Stimulated activated CD4-positive, alpha-beta T cell treated with anti-CD3 and anti-CD28 coated beads, TNF-alpha, amount 100 ng/mL, for 24 hours (primary cell): ENCODE results near the gene EXD3.

ENCODE experiments used
- DNase-seq, 3 experiments: peaks; one replicate each; pipeline ENCODE4 v3.0.0-alpha.2; 2020; ENCODE audit warnings: low read depth in 3 of 3

EXD3 gene

DNA sequence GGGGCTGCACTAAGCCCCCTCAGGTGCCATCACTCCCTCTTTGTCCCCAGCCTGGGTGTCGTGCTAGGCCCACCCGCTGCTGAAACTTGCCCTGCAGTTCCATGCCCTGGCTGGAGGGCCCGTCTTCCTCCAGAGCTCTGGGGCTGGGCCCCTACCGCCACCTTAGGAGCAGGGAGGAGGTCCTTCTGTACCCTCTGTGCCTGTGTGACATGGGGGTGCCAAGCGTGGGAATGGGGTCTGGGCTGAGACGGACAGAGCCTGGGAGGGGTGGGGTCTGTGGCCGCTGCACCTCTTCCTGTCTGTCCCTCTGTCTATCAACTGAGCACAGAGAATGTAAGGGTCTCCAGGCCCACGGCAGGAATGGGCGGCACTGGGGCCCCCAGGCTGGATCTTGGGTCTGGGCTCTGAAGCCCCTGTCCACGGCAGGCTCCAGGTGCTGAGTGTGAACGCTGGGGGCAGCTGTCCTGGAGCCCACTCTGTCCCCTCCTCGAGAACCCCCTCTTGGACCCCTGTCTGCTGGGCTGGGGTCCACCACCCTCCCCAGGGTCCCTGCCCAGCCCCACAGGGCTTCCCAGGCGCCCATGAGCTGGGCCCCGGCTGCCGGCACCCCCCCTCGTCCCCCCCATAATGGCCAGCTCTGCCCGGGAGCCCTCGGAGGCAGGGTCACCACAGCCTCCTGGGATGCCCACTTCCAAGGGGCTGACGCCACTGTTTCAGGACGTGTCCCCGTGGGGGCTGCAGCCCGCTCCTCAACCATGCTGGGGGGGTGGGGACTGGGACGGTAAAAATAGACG is 105.0 kb downstream of the EXD3 start:
- no peak for DNase-seq

DNA sequence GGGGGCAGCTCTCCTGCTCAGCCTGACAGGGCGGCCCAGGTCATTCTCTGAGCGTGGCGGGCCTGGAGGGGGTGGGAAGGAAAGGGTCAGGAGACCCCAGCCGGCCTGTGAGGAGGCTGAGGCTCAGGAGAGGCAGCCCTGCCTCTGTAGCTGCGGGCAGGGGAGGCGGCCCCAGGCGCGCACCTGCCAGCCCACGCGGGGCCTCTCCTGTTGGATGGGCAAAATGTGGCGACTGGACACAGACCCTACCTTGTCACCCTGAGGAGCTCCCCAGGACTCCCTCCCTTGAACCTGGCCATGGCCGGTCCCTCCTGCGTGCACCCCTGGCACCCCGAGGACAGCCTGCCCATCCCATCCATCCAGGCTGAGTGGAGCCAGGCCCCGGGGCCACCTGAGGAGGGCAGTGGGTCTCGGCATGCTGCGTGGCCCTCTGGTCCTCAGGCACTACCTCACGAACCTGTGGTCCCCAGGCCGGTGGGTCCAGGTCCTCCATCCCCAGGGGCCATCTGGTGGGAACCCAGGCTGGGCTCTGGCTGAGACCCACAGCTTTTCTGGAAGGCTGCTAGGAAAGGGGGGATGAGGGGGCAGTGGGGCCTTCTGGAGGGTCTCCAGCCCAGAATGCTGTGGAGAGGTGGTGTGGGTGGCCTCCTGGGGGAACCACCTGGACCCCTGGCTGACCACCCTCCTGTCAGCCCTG is 105.8 kb downstream of the EXD3 start:
- no peak for DNase-seq

DNA sequence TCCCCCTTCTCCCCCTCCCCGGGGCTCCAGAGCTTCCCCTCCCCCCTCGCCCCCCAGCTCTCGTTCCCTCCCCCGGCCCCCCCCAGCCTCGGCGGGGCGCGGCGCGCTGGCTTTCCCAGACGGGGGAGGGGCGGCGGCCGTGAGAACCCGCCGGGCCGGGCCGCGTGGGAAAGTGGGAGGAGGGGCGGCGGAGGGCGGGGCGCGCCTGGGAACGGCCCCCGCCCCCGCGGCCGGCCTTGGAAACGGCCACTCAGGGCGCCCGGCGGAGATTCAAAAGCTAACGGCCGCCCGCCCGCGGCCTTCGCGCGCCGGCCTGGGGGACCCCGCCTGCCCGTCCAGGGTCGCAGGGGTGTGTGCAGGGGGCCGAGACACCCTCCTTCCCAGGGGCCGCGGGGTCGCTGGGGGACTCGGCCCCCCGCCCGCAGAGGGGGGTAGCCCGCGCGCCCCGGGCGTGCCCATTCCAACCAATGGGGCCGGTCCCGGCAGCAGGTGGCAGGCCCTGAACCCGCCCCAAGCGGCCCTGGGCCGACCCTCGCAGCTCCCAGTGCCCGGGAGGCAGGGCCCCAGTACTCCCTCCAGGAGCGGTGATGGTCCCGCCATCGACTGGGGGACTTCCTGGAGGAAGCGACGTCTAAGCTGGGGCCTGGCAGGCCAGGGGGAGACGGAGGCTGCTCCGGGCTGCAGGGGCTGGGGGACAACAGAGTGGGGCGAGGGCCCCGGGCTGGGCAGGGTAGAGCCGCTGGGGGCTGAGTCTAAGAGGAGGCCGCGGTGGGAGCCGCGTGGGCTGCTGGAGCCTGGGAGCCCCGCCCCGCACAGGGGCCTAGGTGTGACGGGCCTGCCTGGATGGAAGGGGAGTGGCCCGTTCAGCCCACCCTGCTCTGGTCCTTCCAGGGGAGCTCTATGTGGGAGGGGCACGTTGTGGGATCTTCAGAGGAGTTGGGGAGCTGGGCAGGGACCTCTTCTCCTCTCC is 106.7 kb downstream of the EXD3 start:
- DNase-seq, result no peak

DNA sequence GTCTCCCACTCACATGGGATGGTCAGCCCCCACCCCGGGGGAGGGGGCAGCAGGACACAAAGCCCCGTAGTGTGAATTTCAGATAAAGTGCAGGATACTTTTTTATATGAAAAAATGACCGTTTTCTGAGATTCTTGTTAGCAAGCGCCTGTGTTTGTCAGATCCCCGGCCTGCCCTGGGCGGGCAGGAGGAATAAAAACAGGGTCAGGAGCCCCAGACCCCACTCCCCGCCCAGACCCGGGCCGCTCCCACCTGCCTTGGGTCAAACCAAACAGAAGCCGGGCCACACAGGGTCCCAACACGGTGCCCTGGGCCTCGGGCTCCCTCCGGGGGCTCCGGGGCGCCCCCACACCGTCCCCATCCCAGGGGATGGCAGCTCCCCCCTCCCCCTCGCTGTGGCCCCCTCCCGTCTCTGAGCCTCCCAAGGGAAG is 107.4 kb downstream of the EXD3 start:
- DNase-seq, result no peak

DNA sequence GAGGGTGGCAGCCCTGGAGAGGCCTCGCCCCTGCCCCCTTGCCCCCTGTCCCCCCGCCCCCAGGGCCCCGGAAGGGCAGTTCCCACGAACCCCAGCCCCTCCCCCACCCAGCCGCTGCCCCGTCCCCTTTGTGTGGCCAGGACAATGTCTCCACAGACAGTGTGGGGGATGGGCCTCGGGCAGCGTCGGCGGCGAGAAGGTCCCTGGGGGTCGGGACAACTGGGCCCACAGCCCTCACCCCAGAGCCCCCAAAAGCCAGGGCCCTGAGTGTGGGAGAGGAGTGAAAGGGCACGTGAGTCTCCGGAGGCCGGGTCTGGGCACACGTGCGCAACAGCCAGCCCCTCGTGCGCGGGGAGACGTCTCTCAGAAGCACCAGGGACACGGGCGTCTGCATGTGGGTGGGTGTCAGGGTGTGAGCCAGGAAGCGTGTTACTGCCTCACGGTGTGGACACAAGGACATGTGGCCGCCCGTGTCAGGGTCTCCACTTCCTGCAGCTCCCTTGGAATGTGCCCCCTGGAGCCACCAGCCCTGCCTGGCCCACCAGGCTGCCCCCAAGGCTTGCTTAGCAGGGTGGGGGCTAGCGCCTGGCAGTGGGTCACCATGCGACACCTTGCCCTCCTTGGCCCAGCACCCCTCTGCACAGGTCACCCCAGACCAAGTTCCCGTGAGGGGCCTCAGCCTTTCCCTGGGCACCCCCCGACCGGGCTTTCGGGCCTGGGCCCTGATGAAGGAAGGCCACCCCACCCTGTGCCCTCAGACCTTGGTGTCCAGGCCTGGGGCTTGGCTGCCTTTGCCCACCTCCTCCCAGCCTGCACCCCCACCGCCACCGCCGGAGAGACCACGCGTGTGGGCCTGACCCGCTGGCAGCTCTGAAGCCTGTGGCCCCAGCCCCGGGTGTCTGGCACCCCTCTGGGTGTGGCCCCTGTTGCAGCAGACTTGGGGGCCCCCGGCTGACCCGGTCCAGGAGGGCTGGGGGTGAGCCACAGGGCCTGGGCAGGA is 108.1 kb downstream of the EXD3 start:
- DNase-seq, result no peak

DNA sequence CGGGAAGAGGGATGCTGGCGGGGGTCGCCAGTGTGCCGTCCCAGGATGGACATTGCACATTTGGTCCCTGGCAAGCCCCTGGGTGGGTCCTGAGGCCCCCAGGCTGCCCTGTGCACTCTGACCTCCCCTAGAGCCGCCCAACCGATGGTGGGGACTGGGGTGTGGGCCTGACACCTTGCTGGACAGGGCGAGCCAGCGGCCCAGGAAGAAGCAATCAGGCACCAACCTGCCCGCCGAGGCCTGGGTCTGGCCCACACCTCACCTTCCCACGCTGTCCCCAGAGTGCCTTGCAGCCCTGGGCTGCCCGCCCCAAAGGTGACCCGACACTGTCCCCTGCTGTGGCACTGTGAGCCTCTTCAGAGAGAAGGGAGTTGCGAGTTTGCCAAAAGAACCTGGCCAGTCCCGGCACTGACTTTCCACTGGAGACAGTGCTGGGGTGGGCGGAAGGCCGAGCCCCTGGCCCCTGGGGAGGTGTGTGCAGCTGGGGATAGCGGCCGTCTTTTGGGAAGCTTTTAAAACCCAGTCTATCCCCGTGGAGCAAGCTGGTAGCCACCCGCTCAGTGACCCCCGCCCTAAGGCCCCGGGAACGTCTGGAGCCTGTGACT is 108.9 kb downstream of the EXD3 start:
- DNase-seq, result no peak

DNA sequence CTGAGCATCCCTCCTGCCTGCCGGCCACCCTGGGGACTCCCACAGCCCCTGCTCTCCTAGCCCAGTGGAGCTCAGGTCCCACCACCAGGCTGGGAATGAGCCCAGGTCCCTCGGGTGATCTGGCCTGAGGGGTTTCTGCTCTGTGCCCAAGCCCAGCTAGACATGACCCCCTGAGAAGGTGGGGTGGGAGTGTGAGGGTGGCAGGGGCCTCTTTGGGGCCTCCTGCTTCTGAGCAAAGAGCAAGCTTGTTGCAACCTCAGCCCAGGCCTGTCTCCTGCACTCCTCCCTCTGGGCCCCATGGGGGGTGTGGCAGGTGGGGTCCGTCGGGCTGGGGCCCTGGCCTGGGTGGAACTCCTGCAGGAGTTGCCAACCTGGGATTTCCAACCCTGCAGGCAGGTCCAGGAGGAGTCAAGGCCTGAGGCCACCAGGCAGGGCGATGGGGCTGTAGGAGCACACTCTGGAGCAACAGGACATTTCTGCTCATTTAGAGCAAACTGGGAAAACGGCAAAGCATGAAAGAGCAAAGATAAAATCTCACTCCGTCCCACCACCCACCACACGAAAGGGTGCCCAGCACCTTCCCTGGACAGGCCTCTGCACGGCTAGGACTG is 109.5 kb downstream of the EXD3 start:
- DNase-seq, result no peak

DNA sequence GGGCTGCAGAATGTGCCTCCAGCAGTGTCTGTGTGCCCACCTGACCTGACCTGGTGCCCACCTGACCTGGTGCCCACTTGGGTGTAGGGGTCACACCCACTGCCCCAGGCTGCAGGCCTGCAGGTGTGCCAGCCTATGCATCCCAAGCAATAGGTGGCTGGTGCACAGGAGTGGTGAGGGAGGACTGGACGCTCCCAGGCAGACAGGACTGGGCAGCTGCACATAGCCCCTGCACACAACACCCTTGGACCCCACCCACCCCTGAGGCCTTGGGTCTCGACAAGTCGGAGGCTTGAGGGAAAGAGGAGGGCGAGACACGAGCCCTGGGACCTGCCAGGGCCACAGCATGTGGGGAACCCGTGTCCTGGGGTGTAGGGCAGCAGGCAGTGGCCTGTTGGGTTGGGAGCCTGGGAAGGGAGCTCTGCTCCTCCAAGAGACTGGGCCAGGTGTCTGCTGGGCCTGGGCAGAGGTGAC is 110.1 kb downstream of the EXD3 start:
- no peak for DNase-seq

DNA sequence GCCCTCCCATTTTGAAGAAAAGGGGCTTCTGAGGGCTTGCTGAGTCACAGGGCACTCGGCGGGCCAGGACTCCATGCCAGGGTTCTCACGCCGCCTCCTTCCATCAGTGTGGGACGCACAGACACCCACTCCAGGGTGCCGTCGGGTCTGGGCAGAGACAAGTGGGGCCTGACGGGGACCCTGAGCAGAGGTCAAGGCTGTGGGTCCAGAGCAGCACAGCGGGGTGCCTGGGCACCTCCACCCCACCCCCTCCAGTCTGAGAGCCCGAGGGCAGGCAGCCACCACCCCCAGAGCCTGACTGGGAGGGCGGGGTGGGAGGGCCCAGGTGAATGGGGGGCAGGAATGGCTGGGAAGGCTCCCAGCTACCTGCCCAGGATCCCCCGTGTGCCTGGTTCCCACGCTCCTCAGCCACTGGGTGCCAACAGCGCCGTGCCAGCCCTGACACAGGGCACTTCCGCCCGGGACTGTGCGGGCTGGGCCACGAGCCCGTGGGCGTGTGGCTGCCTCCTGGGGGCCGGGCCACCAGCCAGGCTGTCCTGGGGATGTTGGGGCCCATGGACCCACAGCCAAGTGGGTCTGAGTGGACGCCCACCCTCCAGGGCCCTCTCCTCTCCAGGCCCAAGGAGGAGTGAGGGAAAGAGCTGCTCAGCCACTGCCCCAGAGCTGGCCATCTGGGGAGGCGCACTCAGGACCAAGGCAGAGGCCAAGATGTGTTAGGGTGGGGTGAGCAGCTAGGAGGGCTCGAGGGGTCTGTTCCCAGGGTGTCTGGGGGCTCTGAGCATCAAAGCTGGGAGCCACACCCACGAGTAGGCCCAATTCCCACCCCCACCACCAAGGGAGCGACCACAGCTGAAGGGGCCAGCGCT is 110.7 kb downstream of the EXD3 start:
- no peak for DNase-seq

DNA sequence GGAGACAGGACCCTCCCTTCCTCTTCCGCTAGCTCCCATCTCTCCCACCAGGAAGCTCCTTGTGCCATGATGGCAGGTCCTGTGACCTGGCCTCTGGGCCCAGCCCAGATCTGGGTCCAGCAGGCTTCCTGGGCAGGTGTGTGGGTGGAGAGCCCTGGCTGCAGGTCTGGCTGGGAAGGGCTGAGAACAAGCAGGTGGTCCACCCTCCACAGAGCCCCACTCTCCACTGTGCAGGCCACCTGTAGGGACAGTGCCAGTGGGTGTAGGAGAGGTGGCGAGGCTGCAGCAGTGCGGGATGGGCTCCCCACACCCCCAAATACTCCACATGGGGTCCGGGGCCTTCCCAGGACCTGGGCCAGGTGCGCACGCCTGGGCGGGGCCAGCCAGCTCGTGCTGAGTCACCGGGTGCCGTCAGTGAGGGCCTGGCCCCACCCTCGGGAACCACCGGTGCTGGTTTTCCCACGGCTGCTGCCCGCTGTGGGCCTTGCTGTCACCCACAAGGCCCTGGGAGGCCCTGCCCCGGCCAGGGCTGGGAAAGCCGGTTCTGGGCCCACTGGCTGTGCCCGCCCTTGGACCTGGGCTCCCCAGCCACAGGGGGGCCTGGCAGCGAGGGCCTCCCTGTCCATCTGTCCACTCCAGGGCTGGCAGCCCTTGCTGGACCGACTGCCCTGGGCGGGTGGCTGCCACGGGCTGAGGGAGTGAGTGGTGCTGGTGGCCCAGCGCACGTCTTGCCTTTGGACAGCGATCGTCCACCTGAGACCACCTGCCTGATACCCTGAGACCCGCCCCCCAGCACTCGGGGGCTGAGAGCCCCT is 111.6 kb downstream of the EXD3 start:
- DNase-seq, result peak in 1 of 3 experiments; percentile 34

DNA sequence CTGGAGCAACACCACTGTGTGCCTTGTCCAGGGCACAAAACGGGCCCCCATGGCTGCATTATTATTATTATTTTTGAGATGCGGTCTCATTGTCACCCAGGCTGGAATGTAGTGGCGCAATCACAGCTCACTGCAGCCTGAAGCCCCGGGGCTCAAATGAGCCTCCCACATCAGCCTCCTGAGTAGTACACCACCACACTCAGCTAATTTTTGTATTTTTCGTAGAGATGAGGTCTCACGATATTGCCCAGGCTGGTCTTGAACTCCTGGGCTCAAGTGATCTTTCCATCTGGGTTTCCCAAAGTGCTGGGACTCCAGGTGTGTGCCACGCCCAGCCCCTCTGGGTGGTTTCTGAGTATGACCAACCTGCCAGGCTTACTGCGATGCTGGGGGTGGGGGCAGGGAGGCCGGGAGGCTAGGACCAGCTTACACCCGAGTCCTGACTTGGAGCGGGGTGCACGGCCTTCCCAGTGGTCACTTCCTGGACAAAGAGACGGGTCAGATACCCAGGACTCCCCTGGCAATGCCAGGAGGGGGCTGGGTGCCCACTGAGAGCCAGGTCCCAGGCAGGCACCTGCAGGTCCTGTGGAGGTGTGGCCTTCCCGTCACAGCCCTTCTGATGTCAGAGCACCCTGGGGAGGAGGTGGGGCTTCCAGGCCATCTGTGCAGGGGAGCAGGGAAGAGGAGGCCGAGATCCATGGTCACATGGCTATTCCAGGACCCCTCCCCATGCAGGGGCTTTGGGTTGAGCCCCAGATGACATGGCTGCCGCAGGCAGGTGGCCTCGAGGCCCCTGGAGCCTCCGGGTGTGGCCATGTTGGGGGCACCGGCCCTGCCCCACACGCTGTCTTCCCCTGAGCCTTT is 112.5 kb downstream of the EXD3 start:
- DNase-seq, result no peak

DNA sequence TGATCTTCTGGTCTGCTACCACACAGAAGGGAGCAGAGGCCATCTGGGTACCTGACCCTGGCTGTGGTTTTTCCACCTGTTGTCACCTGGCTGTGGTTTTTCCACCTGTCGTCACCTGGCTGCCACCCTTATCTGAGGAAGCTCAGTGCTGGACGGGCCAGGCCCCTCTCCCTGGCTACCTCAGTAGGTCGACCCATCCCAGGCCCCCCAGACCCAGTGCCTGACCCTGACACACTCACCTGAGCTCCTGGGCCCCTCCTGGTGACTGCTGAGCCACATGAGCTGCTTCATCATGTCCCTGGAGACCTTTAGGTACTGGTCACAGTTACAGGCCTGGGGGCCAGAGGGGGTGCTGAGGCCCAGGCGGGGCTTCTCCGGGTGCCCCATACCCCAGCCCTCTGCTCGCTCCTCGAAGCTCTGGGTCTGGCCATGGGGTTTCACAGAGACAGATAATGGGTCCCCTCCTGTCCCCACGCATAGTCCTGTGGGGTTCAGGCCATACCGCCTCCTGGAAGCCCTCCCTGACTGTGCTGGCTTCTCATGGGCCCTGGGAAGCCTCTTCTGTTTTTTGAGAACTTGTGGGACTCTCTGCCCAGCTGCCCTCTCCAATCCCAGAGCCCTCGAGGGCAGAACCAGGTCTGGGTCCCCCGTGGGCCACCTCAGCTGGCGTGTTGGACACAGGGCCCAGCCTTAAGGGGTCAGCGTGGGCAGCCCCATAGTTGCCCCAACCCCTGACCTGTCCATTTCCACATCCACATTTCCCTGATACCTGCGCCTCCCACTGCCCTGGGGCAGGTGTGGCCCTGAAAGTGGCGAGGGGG is 113.4 kb downstream of the EXD3 start:
- no peak for DNase-seq

DNA sequence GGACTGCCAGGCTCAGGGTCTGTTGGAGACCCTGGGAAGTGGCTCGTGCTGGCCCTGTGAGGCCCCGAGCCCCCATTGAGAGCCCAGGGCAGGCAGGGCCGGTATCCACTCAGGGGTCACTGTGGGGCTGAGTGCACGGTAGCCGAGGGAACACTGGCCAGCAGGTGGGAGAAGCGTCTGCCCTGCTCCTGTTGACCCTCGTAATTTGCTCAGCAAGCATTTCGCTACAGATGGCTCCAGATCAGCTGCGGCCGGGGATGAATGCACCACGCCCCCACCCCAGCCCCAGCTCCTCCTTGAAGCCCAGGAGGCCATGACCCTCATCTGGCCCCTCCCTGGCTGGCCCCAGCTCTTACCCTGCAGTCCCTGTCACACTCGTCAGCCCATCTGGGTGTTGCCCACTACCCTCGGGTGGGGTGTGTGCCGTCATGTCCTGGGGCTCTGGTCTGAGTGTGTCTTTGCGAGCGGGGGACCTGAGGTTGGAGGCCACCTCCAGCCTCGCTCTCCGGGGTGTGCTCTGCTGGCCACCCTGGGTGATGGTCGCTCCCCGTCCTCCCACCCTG is 114.8 kb downstream of the EXD3 start:
- no peak for DNase-seq

DNA sequence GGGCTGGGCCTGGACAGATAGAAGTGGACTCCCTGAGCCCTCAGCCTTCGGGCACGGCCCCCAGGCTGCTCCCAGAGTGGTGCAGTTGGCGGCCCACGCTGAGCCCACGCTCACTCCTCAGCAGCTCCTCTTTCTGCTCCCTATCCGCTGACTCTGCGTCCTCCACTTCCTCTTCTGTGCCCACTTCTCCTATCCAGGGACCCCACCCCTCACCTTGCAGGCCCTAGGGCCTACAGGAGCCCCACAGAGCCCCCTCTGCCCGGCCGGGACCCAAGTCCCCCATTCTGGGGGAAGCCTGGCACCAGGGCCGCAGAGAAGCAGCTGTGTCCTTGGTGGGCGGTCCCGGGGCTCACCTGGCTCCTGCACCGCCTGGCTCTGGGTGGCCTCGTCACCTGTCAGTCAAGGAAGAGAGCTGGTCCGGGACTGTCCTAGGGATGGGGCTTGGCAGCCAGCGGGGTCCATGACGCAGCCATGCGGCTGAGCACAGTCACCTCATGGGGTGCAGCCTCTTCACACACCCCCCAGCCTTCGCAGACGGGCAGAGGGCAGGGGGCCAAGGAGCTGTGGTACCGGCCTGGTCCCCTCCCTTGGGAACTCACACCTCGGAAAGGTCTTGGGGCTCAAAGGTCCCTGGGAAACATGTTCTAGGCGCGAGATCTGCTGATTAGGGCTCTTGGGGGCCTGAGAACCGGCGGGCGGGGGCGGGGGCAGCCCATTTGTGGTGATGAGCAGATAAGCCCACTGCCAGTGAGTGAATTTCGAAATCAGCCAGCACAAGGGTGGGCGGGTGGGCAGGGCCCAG is 115.5 kb downstream of the EXD3 start:
- DNase-seq, result no peak

DNA sequence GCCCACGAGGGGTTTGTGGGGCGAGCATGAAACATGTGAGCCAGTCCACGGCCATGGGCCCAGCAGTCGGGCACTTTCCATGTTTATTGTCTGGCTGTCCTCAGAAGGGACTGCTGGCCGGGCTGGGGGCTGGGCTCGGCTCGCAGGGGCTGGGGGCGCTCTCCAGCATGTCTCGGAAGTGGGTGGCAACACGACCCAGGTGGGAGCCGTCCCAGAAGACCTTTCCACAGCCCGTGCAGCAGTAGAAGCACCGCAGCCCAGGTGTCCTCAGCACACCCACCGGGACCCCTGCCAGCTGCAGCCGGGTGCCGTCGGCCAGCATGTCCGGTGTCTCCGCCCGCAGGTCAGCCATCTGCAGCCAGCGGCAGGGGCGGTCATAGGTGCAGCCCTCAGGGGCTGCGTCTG is 116.1 kb downstream of the EXD3 start:
- no peak for DNase-seq
